GM19455 (cell line): ENCODE results near the gene TLE7.

Experiments used
- ATAC-seq: cut with Tn5 transposase; IDR thresholded peaks from one replicate; pipeline ENCODE4 v1.9.1; 2021; ENCODE audit not compliant: unreplicated experiment

The TLE7 gene

GRCh38 chr16:71442051-71442440, at the start of gene TLE7:
TSS of gene TLE7 (minus strand) at chr16:71442054. CDS start at chr16:71433324, 8,730 bp downstream.
- ATAC-seq, result no peak

GRCh38 chr16:71491054-71491453, 49.2 kb upstream of the TLE7 start:
- ATAC-seq, result no peak

GRCh38 chr16:71490361-71490760, 48.5 kb upstream of the TLE7 start:
- no peak for ATAC-seq

GRCh38 chr16:71489122-71489521, 47.3 kb upstream of the TLE7 start, which contains the start of gene ZNF19:
TSS of gene ZNF19 (minus strand) at chr16:71489324. CDS start at chr16:71482114, 7,210 bp downstream.
- ATAC-seq, result no peak

GRCh38 chr16:71484006-71484893, 42.4 kb upstream of the TLE7 start:
- peak; percentile 90 for ATAC-seq

- ATAC-seq, result no peak
Observed at GRCh38 chr16:71482569-71482968, 40.7 kb upstream of the TLE7 start.

- ATAC-seq, result no peak
Observed at GRCh38 chr16:71480956-71481355, 39.1 kb upstream of the TLE7 start.

- no peak for ATAC-seq
Observed at GRCh38 chr16:71479420-71479819, 37.6 kb upstream of the TLE7 start.

GRCh38 chr16:71476457-71477124, 34.7 kb upstream of the TLE7 start:
- ATAC-seq, result no peak

- no peak for ATAC-seq
Observed at GRCh38 chr16:71474864-71475263, 33.0 kb upstream of the TLE7 start.

GRCh38 chr16:71473891-71474290, 32.0 kb upstream of the TLE7 start:
- ATAC-seq, result no peak

GRCh38 chr16:71472931-71473330, 31.1 kb upstream of the TLE7 start:
- no peak for ATAC-seq

- no peak for ATAC-seq
Observed at GRCh38 chr16:71472051-71472450, 30.2 kb upstream of the TLE7 start.

GRCh38 chr16:71467810-71468209, 26.0 kb upstream of the TLE7 start:
- ATAC-seq, result no peak

GRCh38 chr16:71464231-71464630, 22.4 kb upstream of the TLE7 start:
- no peak for ATAC-seq

GRCh38 chr16:71461686-71462648, 20.1 kb upstream of the TLE7 start, which contains the start of gene ZNF23:
TSS of gene ZNF23 (minus strand) at chr16:71462247. CDS start at chr16:71456796, 5,451 bp downstream.
- peak; percentile 96 for ATAC-seq

GRCh38 chr16:71460941-71461340, 19.1 kb upstream of the TLE7 start:
- ATAC-seq, result no peak

- no peak for ATAC-seq
Observed at GRCh38 chr16:71460236-71460635, 18.4 kb upstream of the TLE7 start.

GRCh38 chr16:71459510-71459909, 17.7 kb upstream of the TLE7 start:
- no peak for ATAC-seq

- ATAC-seq, result no peak
Observed at GRCh38 chr16:71456801-71457200, 14.9 kb upstream of the TLE7 start.

GRCh38 chr16:71453036-71453435, 11.2 kb upstream of the TLE7 start:
- no peak for ATAC-seq
